Fibroblast of lung (primary cell): ENCODE measurements around the gene TIMM13. TPM values are rescaled to one million over a fixed set of nuclear protein-coding genes. Genes with fewer than 3 reads are reported as not detected.

Experiments used
- DNase-seq, 2 donors: peaks; one replicate each; pipeline versions ENCODE4 v3.0.0 to v3.0.0-alpha.2; 2010; ENCODE audit warnings: low read depth in 2 of 2
- H2AFZ ChIP-seq: 2 replicates; pipeline ENCODE4 v1.5.1; 2012; ENCODE audit warnings: low read length, control low read depth, inconsistent platforms
- H3K27ac ChIP-seq: 2 replicates; pipeline ENCODE4 v1.5.1; 2011; ENCODE audit warnings: low read length, control low read depth; ENCODE audit not compliant: insufficient read depth
- H3K27me3 ChIP-seq: 2 replicates; pipeline ENCODE4 v1.5.1; 2011; ENCODE audit warnings: mild to moderate bottlenecking, low read length; ENCODE audit not compliant: control insufficient read depth, insufficient read depth
- H3K36me3 ChIP-seq: 2 replicates; pipeline ENCODE4 v1.5.1; 2011; ENCODE audit warnings: low read length; ENCODE audit not compliant: control insufficient read depth, insufficient read depth
- H3K4me1 ChIP-seq: 2 replicates; pipeline ENCODE4 v1.5.1; 2011; ENCODE audit warnings: low read length; ENCODE audit not compliant: control insufficient read depth, insufficient read depth; ENCODE audit errors: extremely low read depth
- H3K4me2 ChIP-seq: 2 replicates; pipeline ENCODE4 v1.5.1; 2011; ENCODE audit warnings: low read length, control low read depth; ENCODE audit not compliant: insufficient read depth; ENCODE audit errors: extremely low read depth
- H3K4me3 ChIP-seq, 4 experiments: fragments of 200-600 bp in 1 of 4; sonication (generic) in 1 of 4; replicated peaks in 1 of 4; 2 replicates each; pipeline ENCODE4 v1.5.1; 2011 to 2016; ENCODE audit warnings: low read length in 4 of 4, low read depth in 3 of 4, mild to moderate bottlenecking in 3 of 4, control low read depth in 2 of 4, inconsistent platforms in 1 of 4, mixed read lengths in 1 of 4; ENCODE audit not compliant: insufficient read depth in 1 of 4; ENCODE audit errors: control extremely low read depth in 1 of 4
- H3K79me2 ChIP-seq: 2 replicates; pipeline ENCODE4 v1.5.1; 2012; ENCODE audit warnings: mild to moderate bottlenecking, low read length, inconsistent platforms; ENCODE audit not compliant: control insufficient read depth, insufficient read depth
- H3K9ac ChIP-seq: 2 replicates; pipeline ENCODE4 v1.5.1; 2011; ENCODE audit warnings: mild to moderate bottlenecking, low read length, control low read depth; ENCODE audit not compliant: insufficient read depth
- H3K9me3 ChIP-seq: 2 replicates; pipeline ENCODE4 v1.5.1; 2012; ENCODE audit warnings: low read depth, low read length; ENCODE audit not compliant: control insufficient read depth, insufficient read depth
- H4K20me1 ChIP-seq: 2 replicates; pipeline ENCODE4 v1.5.1; 2011; ENCODE audit warnings: low read length; ENCODE audit not compliant: control insufficient read depth, insufficient read depth; ENCODE audit errors: extremely low read depth
- EZH2 ChIP-seq: IDR thresholded peaks from 2 replicates; pipeline ENCODE4 v1.5.1; 2012; ENCODE audit warnings: low read length, control low read depth, mild to moderate bottlenecking; ENCODE audit errors: missing control alignments
- polyA plus RNA-seq, 2 donors: library from polyadenylated mRNA; depleted of rRNA in 1 of 2; stranded (reverse) in 1 of 2; unstranded in 1 of 2; fragments of >200 nt; gene quantifications; 2 replicates each; pipeline ENCODE4 v1.2.1, GENCODE V29; 2011 to 2012; ENCODE audit warnings: missing spikeins in 1 of 2
- total RNA-seq: library from RNA; depleted of rRNA; stranded (reverse); fragments of >200 nt; gene quantifications from 2 replicates; pipeline ENCODE4 v1.2.1, GENCODE V29; 2014
- TF ChIP-seq, protein P1 (sequence below), 2 donors: IDR thresholded peaks in 1 of 2; conservative IDR thresholded peaks in 1 of 2; 1 replicate in 1 of 2; 2 replicates in 1 of 2; pipeline ENCODE4 v1.5.1; 2011 to 2012; ENCODE audit warnings: low read length in 2 of 2, control low read depth in 1 of 2, inconsistent platforms in 1 of 2, low read depth in 1 of 2, mild to moderate bottlenecking in 1 of 2

Gene TIMM13
- total and polyA plus RNA-seq, 2 donors (not counting 1 experiment from before 2014, with no cell fraction given), result 14.1 to 27.6 TPM

DNA sequence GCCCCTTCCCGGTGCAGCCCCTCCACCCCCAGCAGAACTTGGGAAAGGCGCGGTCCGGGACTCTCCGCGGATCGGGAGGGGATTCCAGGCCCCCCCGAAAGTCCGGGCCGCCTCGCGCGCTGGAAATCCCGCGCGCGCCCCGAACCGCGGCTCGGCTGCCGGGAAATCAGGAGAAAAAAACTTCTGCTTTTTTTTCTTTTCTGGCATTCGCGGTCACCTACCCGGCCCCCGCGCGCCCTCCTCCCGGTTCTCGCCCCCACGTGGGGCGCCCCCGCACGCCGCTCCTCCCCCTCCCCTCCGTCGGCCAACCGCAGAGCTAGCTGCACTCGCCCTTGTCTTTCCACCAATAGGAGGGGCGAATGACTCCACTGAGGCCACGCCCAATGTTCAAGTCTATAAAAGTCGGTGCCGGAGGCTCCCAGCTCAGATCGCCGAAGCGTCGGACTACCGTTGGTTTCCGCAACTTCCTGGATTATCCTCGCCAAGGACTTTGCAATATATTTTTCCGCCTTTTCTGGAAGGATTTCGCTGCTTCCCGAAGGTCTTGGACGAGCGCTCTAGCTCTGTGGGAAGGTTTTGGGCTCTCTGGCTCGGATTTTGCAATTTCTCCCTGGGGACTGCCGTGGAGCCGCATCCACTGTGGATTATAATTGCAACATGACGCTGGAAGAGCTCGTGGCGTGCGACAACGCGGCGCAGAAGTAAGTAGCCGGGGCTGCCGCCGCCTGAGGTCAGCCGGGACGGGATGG is 48.5 kb upstream of the TIMM13 start, which contains the start of gene GADD45B:
Gene GADD45B, plus strand, starts transcription at position 426 of the 749 bp plus-strand sequence. Its CDS starts 232 bp downstream, at position 658.
- H3K9me3 ChIP-seq, result no peaks in the 10 kb centered on the region
- peak within 1 kb of the TSS; percentile 90 for H3K27ac ChIP-seq
- H3K36me3 ChIP-seq, result peaks cover 8% of the 10 kb centered on the region
- H3K27me3 ChIP-seq, result no peaks in the 10 kb centered on the region
- H3K79me2 ChIP-seq, result peaks cover 23% of the 10 kb centered on the region
- H4K20me1 ChIP-seq, result no peaks in the 10 kb centered on the region
- H3K9ac ChIP-seq, result peak within 1 kb of the TSS; percentile 87
- peak within 1 kb of the TSS; percentile 90 to 100 (median 94) for H3K4me3 ChIP-seq
- H3K4me1 ChIP-seq, result no peaks in the 10 kb centered on the region
- TF ChIP-seq, protein P1, sequence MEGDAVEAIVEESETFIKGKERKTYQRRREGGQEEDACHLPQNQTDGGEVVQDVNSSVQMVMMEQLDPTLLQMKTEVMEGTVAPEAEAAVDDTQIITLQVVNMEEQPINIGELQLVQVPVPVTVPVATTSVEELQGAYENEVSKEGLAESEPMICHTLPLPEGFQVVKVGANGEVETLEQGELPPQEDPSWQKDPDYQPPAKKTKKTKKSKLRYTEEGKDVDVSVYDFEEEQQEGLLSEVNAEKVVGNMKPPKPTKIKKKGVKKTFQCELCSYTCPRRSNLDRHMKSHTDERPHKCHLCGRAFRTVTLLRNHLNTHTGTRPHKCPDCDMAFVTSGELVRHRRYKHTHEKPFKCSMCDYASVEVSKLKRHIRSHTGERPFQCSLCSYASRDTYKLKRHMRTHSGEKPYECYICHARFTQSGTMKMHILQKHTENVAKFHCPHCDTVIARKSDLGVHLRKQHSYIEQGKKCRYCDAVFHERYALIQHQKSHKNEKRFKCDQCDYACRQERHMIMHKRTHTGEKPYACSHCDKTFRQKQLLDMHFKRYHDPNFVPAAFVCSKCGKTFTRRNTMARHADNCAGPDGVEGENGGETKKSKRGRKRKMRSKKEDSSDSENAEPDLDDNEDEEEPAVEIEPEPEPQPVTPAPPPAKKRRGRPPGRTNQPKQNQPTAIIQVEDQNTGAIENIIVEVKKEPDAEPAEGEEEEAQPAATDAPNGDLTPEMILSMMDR (conservative IDR thresholded peaks at IDR 0.05 in 1 of 2, IDR thresholded peaks at IDR 0.05 in 1 of 2; ENCODE audit: low read depth in 1 of 2, low read length in 2 of 2), result no peak
- no peak for TF ChIP-seq EZH2
- no peak within 1 kb of the TSS for H2AFZ ChIP-seq
- DNase-seq, result peak; percentile 96 to 99
- peak within 1 kb of the TSS; percentile 98 for H3K4me2 ChIP-seq

DNA sequence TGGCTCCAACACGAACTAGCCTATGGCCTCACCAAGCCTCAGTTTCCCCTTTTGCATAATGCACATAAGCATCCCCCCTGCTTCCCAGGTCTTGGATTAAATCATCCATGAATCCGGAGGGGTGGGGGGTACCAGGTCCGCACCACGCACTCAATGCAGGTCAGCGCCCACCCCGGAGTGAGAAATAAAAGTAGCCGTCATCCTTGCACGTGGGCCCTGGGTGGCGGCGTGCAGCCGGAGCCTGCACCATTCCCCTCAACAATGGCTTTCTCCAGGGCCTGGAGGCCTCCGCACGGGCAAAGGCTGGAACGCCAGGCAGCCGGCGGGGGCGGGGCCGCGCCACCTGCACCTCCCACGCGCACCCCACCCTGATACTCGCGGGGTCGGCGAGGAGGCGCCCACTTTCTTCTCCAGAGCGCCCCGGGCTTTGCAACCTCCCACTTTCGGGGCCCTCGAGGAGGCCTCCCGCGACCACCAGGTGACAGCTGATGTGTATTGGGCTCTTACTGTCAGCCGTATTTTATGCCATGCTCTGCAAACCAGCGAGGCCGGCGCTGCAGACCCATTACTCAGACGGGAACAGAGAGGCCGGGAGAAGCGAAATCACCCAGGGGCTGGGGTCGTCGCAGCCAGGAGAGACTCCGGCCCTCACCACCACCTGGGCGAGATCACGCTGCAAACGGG is 47.8 kb upstream of the TIMM13 start:
- H3K27ac ChIP-seq, result peak overlapping the region; percentile 82
- H3K4me1 ChIP-seq, result no peaks in the 10 kb centered on the region
- peak overlapping the region; percentile 98 for H3K4me2 ChIP-seq
- H3K9me3 ChIP-seq, result no peaks in the 10 kb centered on the region
- TF ChIP-seq, protein P1 (conservative IDR thresholded peaks at IDR 0.05 in 1 of 2, IDR thresholded peaks at IDR 0.05 in 1 of 2; ENCODE audit: low read depth in 1 of 2, low read length in 2 of 2), result no peak
- no peak for TF ChIP-seq EZH2
- H3K36me3 ChIP-seq, result peaks cover 8% of the 10 kb centered on the region
- H2AFZ ChIP-seq, result no peak overlapping the region
- H3K79me2 ChIP-seq, result peaks cover 23% of the 10 kb centered on the region
- no peaks in the 10 kb centered on the region for H3K27me3 ChIP-seq
- H4K20me1 ChIP-seq, result no peaks in the 10 kb centered on the region
- peak overlapping the region; percentile 43 to 92 (median 58) for H3K4me3 ChIP-seq
- peak overlapping the region; percentile 59 for H3K9ac ChIP-seq
- DNase-seq, result peak; percentile 56 to 72
